Smooth muscle cell (in vitro differentiated cells): ENCODE data around the gene NAB1. TPM values are rescaled to one million over a fixed set of nuclear protein-coding genes. Genes with fewer than 3 reads are reported as not detected.

Experiments used
- DNase-seq: peaks from one replicate; lab custom pipeline; 2025; ENCODE audit not compliant: unreplicated experiment; lab: John Stamatoyannopoulos, UW
- H2AFZ ChIP-seq: fragments of 200-600 bp; sonication (generic); 2 replicates; pipeline ENCODE4 v1.6.0; 2016; ENCODE audit warnings: antibody characterized with exemption, low read depth, mild to moderate bottlenecking
- H3F3A ChIP-seq: fragments of 200-600 bp; sonication (generic); 2 replicates; pipeline ENCODE4 v1.6.0; 2017; ENCODE audit warnings: antibody characterized with exemption, low read depth
- H3K27ac ChIP-seq: fragments of 200-600 bp; sonication (generic); 2 replicates; pipeline ENCODE4 v1.5.1; 2016; ENCODE audit warnings: low read depth, mild to moderate bottlenecking
- H3K27me3 ChIP-seq: fragments of 200-600 bp; sonication (generic); 2 replicates; pipeline ENCODE4 v1.6.1; 2016; ENCODE audit warnings: low read depth, mild to moderate bottlenecking
- H3K36me3 ChIP-seq: fragments of 200-600 bp; sonication (generic); 2 replicates; pipeline ENCODE4 v1.5.1; 2016; ENCODE audit warnings: low read depth
- H3K4me1 ChIP-seq: fragments of 200-600 bp; sonication (generic); 2 replicates; pipeline ENCODE4 v1.5.1; 2016; ENCODE audit warnings: low read depth
- H3K4me2 ChIP-seq: fragments of 200-600 bp; sonication (generic); 2 replicates; pipeline ENCODE4 v1.6.0; 2016; ENCODE audit warnings: mild to moderate bottlenecking
- H3K4me3 ChIP-seq: fragments of 200-600 bp; sonication (generic); 2 replicates; pipeline ENCODE4 v1.5.1; 2016; ENCODE audit warnings: mild to moderate bottlenecking
- H3K79me2 ChIP-seq: fragments of 200-600 bp; sonication (generic); 2 replicates; pipeline ENCODE4 v1.6.0; 2016; ENCODE audit warnings: low read depth, mild to moderate bottlenecking
- H3K9ac ChIP-seq: fragments of 200-600 bp; sonication (generic); 2 replicates; pipeline ENCODE4 v1.6.0; 2016; ENCODE audit warnings: low read depth
- H3K9me3 ChIP-seq: fragments of 200-600 bp; sonication (generic); replicated peaks from 2 replicates; pipeline ENCODE4 v1.5.1; 2016; ENCODE audit warnings: low read depth
- H4K20me1 ChIP-seq: fragments of 200-600 bp; sonication (generic); 2 replicates; pipeline ENCODE4 v1.6.0; 2016; ENCODE audit warnings: low read depth
- CTCF ChIP-seq: fragments of 200-600 bp; sonication (generic); IDR thresholded peaks from 2 replicates; pipeline ENCODE4 v1.5.1; 2017; ENCODE audit warnings: borderline replicate concordance, mild to moderate bottlenecking, antibody characterized with exemption; ENCODE audit not compliant: insufficient read depth, poor library complexity, severe bottlenecking
- WGBS: methylation state at CpG from one replicate; pipeline ENCODE4 v1.1.7; 2016; ENCODE audit warnings: low lambda C conversion rate; 5-methylcytosine and 5-hydroxymethylcytosine counted together
- polyA plus RNA-seq: library from polyadenylated mRNA; unstranded; fragments of >200 nt; fragmentation: Nextera tagmentation; extraction: Ambion mirVana; gene quantifications from 2 replicates; pipeline ENCODE4 v1.2.1, GENCODE V29; 2016
- total RNA-seq: library from RNA; depleted of rRNA; stranded (reverse); fragments of >200 nt; gene quantifications from 2 replicates; pipeline ENCODE4 v1.2.3, GENCODE V29; 2014

The NAB1 gene
- total and polyA plus RNA-seq, 2 experiments from 2014 or later: 4.4 to 31.4 TPM

GRCh38 chr2:190615555-190616200 lies 33.2 kb upstream of the NAB1 start:
- Histone ChIP-seq H3K9ac (no peak overlapping the region), H3K4me3 (no peak overlapping the region)

GRCh38 chr2:190618030-190618429 lies 30.9 kb upstream of the NAB1 start:
- TF ChIP-seq CTCF: no peak
- 81% methylated on average over 3 of the region's 3 CpGs for WGBS
- DNase-seq: no peak
- Histone ChIP-seq H3K36me3 (no peaks in the 10 kb centered on the region), H3K27ac (no peak overlapping the region), H3K9me3 (no peaks in the 10 kb centered on the region), H3K4me3 (no peak overlapping the region), H3K27me3 (no peaks in the 10 kb centered on the region), H3K4me2 (no peak overlapping the region), H4K20me1 (no peaks in the 10 kb centered on the region), H3K9ac (no peak overlapping the region), H3K79me2 (no peaks in the 10 kb centered on the region), H3K4me1 (peaks cover 5% of the 10 kb centered on the region), H3F3A (no peaks in the 10 kb centered on the region), H2AFZ (no peak overlapping the region)

More at GRCh38 chr2:190615555-190616200, 33.2 kb upstream of the NAB1 start:
- Histone ChIP-seq H3K4me2 (no peak overlapping the region), H3K79me2 (no peaks in the 10 kb centered on the region), H3K27ac (no peak overlapping the region), H3K9me3 (no peaks in the 10 kb centered on the region), H3F3A (no peaks in the 10 kb centered on the region), H3K4me1 (peaks cover 5% of the 10 kb centered on the region), H3K36me3 (no peaks in the 10 kb centered on the region), H2AFZ (no peak overlapping the region), H4K20me1 (no peaks in the 10 kb centered on the region), H3K27me3 (no peaks in the 10 kb centered on the region)
- WGBS: 47% methylated on average over 3 of the region's 3 CpGs
- DNase-seq: no peak
- TF ChIP-seq CTCF: no peak

- Histone ChIP-seq H3K27ac (no peak overlapping the region), H3K4me1 (no peaks in the 10 kb centered on the region), H4K20me1 (no peaks in the 10 kb centered on the region), H3F3A (no peaks in the 10 kb centered on the region), H3K4me3 (no peak overlapping the region), H3K4me2 (no peak overlapping the region), H3K9me3 (no peaks in the 10 kb centered on the region), H3K27me3 (no peaks in the 10 kb centered on the region), H2AFZ (no peak overlapping the region), H3K9ac (no peak overlapping the region), H3K36me3 (no peaks in the 10 kb centered on the region), H3K79me2 (no peaks in the 10 kb centered on the region)
- DNase-seq: no peak
- no peak for TF ChIP-seq CTCF
Observed at GRCh38 chr2:190625691-190626090, 23.2 kb upstream of the NAB1 start.

GRCh38 chr2:190626641-190627210 lies 22.2 kb upstream of the NAB1 start:
- Histone ChIP-seq H3K27me3 (no peaks in the 10 kb centered on the region), H3K9me3 (no peaks in the 10 kb centered on the region), H3K79me2 (no peaks in the 10 kb centered on the region), H3K27ac (no peak overlapping the region), H2AFZ (no peak overlapping the region), H3K9ac (no peak overlapping the region), H3K4me3 (no peak overlapping the region), H4K20me1 (no peaks in the 10 kb centered on the region), H3K4me2 (no peak overlapping the region), H3K36me3 (no peaks in the 10 kb centered on the region), H3K4me1 (no peaks in the 10 kb centered on the region), H3F3A (no peaks in the 10 kb centered on the region)
- no peak for DNase-seq
- no peak for TF ChIP-seq CTCF
- WGBS: 92% methylated on average over 7 of the region's 7 CpGs
